KOPT-K1 (cell line): ENCODE data around the gene LIPM.

Experiments
- H3K27ac ChIP-seq: fragments of 200-600 bp; sonication (generic); 2 replicates; pipeline ENCODE4 v1.5.1; 2016; ENCODE audit warnings: antibody characterized with exemption, mild to moderate bottlenecking, low read depth, low read length; ENCODE audit not compliant: poor library complexity, severe bottlenecking
- H3K36me3 ChIP-seq: fragments of 200-600 bp; sonication (generic); 2 replicates; pipeline ENCODE4 v1.5.1; 2017; ENCODE audit warnings: antibody characterized with exemption, mild to moderate bottlenecking, low read length, moderate library complexity; ENCODE audit not compliant: insufficient read depth
- H3K9me3 ChIP-seq: fragments of 200-600 bp; sonication (generic); 2 replicates; pipeline ENCODE4 v1.5.1; 2017; ENCODE audit warnings: antibody characterized with exemption, low read length, mild to moderate bottlenecking; ENCODE audit not compliant: insufficient read depth, poor library complexity, severe bottlenecking

LIPM gene

GRCh38 chr10:88802523-88803285 lies at the start of gene LIPM:
Gene LIPM (plus strand): TSS chr10:88802730. CDS start chr10:88802897, 167 bp downstream.
- Histone ChIP-seq H3K27ac (no peak within 1 kb of the TSS), H3K9me3 (no peaks in the 10 kb centered on the region), H3K36me3 (no peaks in the 10 kb centered on the region)

GRCh38 chr10:88754287-88754686 lies 48.2 kb upstream of the LIPM start:
- no peak overlapping the region for H3K27ac ChIP-seq

GRCh38 chr10:88755753-88756152 lies 46.8 kb upstream of the LIPM start:
- Histone ChIP-seq H3K27ac (no peak overlapping the region), H3K9me3 (no peaks in the 10 kb centered on the region), H3K36me3 (no peaks in the 10 kb centered on the region)

More at GRCh38 chr10:88754287-88754686, 48.2 kb upstream of the LIPM start:
- Histone ChIP-seq H3K36me3 (no peaks in the 10 kb centered on the region), H3K9me3 (peaks cover 2% of the 10 kb centered on the region)

- Histone ChIP-seq H3K9me3 (no peaks in the 10 kb centered on the region), H3K27ac (no peak overlapping the region), H3K36me3 (no peaks in the 10 kb centered on the region)
Observed at GRCh38 chr10:88756660-88757059, 45.9 kb upstream of the LIPM start.

- Histone ChIP-seq H3K9me3 (no peaks in the 10 kb centered on the region), H3K36me3 (no peaks in the 10 kb centered on the region), H3K27ac (no peak within 1 kb of the TSS)
Observed at GRCh38 chr10:88759366-88760101, 43.0 kb upstream of the LIPM start, which contains the start of gene LIPN. Gene LIPN (plus strand): TSS chr10:88760020. CDS start chr10:88761406, 1,386 bp downstream.

GRCh38 chr10:88762906-88763305 lies 39.6 kb upstream of the LIPM start:
- no peak overlapping the region for H3K27ac ChIP-seq
- no peaks in the 10 kb centered on the region for H3K36me3 ChIP-seq
- no peaks in the 10 kb centered on the region for H3K9me3 ChIP-seq

GRCh38 chr10:88763441-88763840 lies 39.1 kb upstream of the LIPM start:
- Histone ChIP-seq H3K9me3 (no peaks in the 10 kb centered on the region), H3K27ac (no peak overlapping the region), H3K36me3 (no peaks in the 10 kb centered on the region)

GRCh38 chr10:88764110-88764509 lies 38.4 kb upstream of the LIPM start:
- Histone ChIP-seq H3K36me3 (no peaks in the 10 kb centered on the region), H3K9me3 (no peaks in the 10 kb centered on the region), H3K27ac (no peak overlapping the region)

- no peak overlapping the region for H3K27ac ChIP-seq
- no peaks in the 10 kb centered on the region for H3K36me3 ChIP-seq
- no peaks in the 10 kb centered on the region for H3K9me3 ChIP-seq
Observed at GRCh38 chr10:88765816-88766215, 36.7 kb upstream of the LIPM start.

GRCh38 chr10:88769384-88769783 lies 33.1 kb upstream of the LIPM start:
- Histone ChIP-seq H3K27ac (no peak overlapping the region), H3K36me3 (no peaks in the 10 kb centered on the region), H3K9me3 (peaks cover 11% of the 10 kb centered on the region)

- H3K9me3 ChIP-seq = no peaks in the 10 kb centered on the region
- H3K36me3 ChIP-seq = no peaks in the 10 kb centered on the region
- no peak overlapping the region for H3K27ac ChIP-seq
Observed at GRCh38 chr10:88781206-88781605, 21.3 kb upstream of the LIPM start.

- no peak overlapping the region for H3K27ac ChIP-seq
- H3K36me3 ChIP-seq = no peaks in the 10 kb centered on the region
- no peaks in the 10 kb centered on the region for H3K9me3 ChIP-seq
Observed at GRCh38 chr10:88782222-88782621, 20.3 kb upstream of the LIPM start.

GRCh38 chr10:88783724-88784123 lies 18.8 kb upstream of the LIPM start:
- H3K27ac ChIP-seq = no peak overlapping the region
- H3K36me3 ChIP-seq = no peaks in the 10 kb centered on the region
- H3K9me3 ChIP-seq = no peaks in the 10 kb centered on the region

- Histone ChIP-seq H3K9me3 (no peaks in the 10 kb centered on the region), H3K36me3 (no peaks in the 10 kb centered on the region), H3K27ac (no peak overlapping the region)
Observed at GRCh38 chr10:88786032-88786770, 16.3 kb upstream of the LIPM start.

GRCh38 chr10:88787463-88787862 lies 15.1 kb upstream of the LIPM start:
- no peaks in the 10 kb centered on the region for H3K36me3 ChIP-seq
- H3K9me3 ChIP-seq = no peaks in the 10 kb centered on the region

More at GRCh38 chr10:88787463-88787862, 15.1 kb upstream of the LIPM start:
- no peak overlapping the region for H3K27ac ChIP-seq
